ENCODE data around the gene DAZL. TPM values are rescaled to one million over a fixed set of nuclear protein-coding genes. Genes with fewer than 3 reads are reported as not detected.

DAZL gene
- total and polyA plus RNA-seq, 9 of the 15 experiments (the other 6 are each of a cell fraction or from before 2014, with no cell fraction given) = not detected

DNA sequence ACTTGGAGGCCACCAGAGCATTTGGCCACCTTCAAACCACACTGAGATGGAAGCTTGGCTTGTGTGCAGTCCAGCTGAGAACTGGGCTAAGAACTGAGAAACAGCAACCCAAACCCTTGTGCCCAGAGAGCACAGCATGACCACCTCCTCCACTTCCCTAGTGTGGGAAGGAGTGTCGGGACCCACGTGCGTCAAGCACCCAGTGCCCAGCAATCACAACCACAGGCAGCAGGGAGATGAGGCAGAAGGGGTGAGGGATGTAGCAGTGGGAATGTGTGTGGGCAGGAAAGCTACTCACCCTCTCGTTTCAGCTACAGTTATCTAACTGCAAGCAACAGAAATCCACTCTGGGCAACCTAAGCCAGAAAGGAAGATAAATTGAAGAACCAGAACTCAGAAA lies 66.7 kb downstream of the DAZL start:
- Histone ChIP-seq H4K20me1 (replicated peaks; ENCODE audit: control insufficient read depth, insufficient read depth, low read length) (no peaks in the 10 kb centered on the region), H3K36me3 (ENCODE audit: control insufficient read depth, insufficient read depth, low read length) (no peaks in the 10 kb centered on the region), H3K9me1 (ENCODE audit: control insufficient read depth, insufficient read depth, low read length) (no peaks in the 10 kb centered on the region), H3K4me2 (ENCODE audit: insufficient read depth, low read length) (peak overlapping the region; percentile 14; the same call in 1 of the 2 replicates), H3K4me3 (no peak overlapping the region), H3K9ac (ENCODE audit: insufficient read depth in 1 of 2, low read depth in 2 of 2, low read length in 2 of 2) (peak overlapping the region in 1 of 2 experiments; percentile 43; a peak in 1 of 4 replicates), H3K27me3 (ENCODE audit: control insufficient read depth in 2 of 2, insufficient read depth in 2 of 2, low read length in 2 of 2) (peaks cover 2 to 11% of the 10 kb centered on the region in 2 experiments; a peak in 3 of 5 replicates), H2AFZ (ENCODE audit: low read depth, low read length) (peak overlapping the region; percentile 15; the same call in 1 of the 2 replicates), H3K79me2 (ENCODE audit: control insufficient read depth, insufficient read depth, low read length) (no peaks in the 10 kb centered on the region), H3K27ac (ENCODE audit: extremely low read depth, low read depth, low read length) (no peak overlapping the region), H3K9me3 (replicated peaks; ENCODE audit: control insufficient read depth, insufficient read depth, low read depth, low read length) (no peaks in the 10 kb centered on the region), H3K4me1 (replicated peaks in 1 of 2; ENCODE audit: control insufficient read depth in 2 of 2, insufficient read depth in 2 of 2, low read length in 2 of 2) (peaks cover 0 to 9% of the 10 kb centered on the region in 2 experiments; a peak in 3 of 5 replicates)
- no peak for TF ChIP-seq MEIS2 (IDR thresholded peaks at IDR 0.05; ENCODE audit: partially characterized antibody)
- 0 out of 2 replicates have a peak, but pooled peaks have one; percentile 39 for TF ChIP-seq HMGXB4 (CRISPR knock-in tag; IDR thresholded peaks at IDR 0.05)
- 0% methylated on average over 4 of the region's 4 CpGs for WGBS (ENCODE audit: insufficient coverage, low coverage, missing lambda C conversion rate)
- in situ Hi-C loops (cut with MboI) = loop anchor here (25.0 kb wide), 2 partner anchors 901 to 1326 kb away; partner anchors contain the start of gene CAPN7
- FAIRE-seq (no peak), ATAC-seq (peak; percentile 21; the same call in 2 of the 3 replicates), DNase-seq (ENCODE audit: extremely low read depth in 1 of 4, low spot score in 3 of 4) (no peak)
- no TSS peak for BruUV-seq (replicated peaks)
- intact Hi-C loops (cut with micrococcal nuclease) = no loop called here
- CTCF ChIA-PET (ENCODE audit: low intra/inter-chr PET ratio) = interaction anchor here (0.7 kb wide), 1 partner anchor 1625 kb away, joined by 3 read pairs; no protein-coding TSS in a partner anchor
- POLR2A ChIA-PET = interaction anchor here (0.6 kb wide), 1 partner anchor 293 kb away, joined by 3 read pairs; no protein-coding TSS in a partner anchor
